Neural crest cell (in vitro differentiated cells): ENCODE measurements around the gene ANK3. TPM values are rescaled to one million over a fixed set of nuclear protein-coding genes. Genes with fewer than 3 reads are reported as not detected.

Experiments used
- DNase-seq: peaks from one replicate; pipeline ENCODE4 v3.0.0; 2021; ENCODE audit warnings: low read depth, mixed read lengths, low spot score
- H3K27ac Mint-ChIP-seq: one replicate; pipeline ENCODE4 v1.8.0; 2021; ENCODE audit warnings: mild to moderate bottlenecking, mixed read lengths; ENCODE audit not compliant: unreplicated experiment
- H3K27me3 Mint-ChIP-seq: 2 replicates; pipeline ENCODE4 v1.8.0; 2021; ENCODE audit warnings: low read depth, mild to moderate bottlenecking, mixed read lengths
- H3K36me3 Mint-ChIP-seq: 2 replicates; pipeline ENCODE4 v1.8.0; 2021; ENCODE audit warnings: low read depth, mild to moderate bottlenecking, mixed read lengths
- H3K4me1 Mint-ChIP-seq: 2 replicates; pipeline ENCODE4 v1.8.0; 2021; ENCODE audit warnings: mixed read lengths
- H3K4me3 Mint-ChIP-seq: one replicate; pipeline ENCODE4 v1.8.0; 2021; ENCODE audit warnings: mild to moderate bottlenecking, mixed read lengths
- H3K9me3 Mint-ChIP-seq: 2 replicates; pipeline ENCODE4 v1.8.0; 2021; ENCODE audit warnings: mixed read lengths
- total RNA-seq: library from RNA; stranded (reverse); gene quantifications from 2 replicates; pipeline ENCODE4 v1.2.1, GENCODE V29; 2021
- TF ChIP-seq, protein P1 (sequence below): fragments of 200-600 bp; sonication (generic); conservative IDR thresholded peaks from 2 replicates; pipeline ENCODE4 v1.5.0; 2021; ENCODE audit warnings: antibody characterized with exemption, mild to moderate bottlenecking

Gene ANK3
- total RNA-seq, 1 donor from 2014 or later, result 45.2 TPM

- TF ChIP-seq, protein P1, sequence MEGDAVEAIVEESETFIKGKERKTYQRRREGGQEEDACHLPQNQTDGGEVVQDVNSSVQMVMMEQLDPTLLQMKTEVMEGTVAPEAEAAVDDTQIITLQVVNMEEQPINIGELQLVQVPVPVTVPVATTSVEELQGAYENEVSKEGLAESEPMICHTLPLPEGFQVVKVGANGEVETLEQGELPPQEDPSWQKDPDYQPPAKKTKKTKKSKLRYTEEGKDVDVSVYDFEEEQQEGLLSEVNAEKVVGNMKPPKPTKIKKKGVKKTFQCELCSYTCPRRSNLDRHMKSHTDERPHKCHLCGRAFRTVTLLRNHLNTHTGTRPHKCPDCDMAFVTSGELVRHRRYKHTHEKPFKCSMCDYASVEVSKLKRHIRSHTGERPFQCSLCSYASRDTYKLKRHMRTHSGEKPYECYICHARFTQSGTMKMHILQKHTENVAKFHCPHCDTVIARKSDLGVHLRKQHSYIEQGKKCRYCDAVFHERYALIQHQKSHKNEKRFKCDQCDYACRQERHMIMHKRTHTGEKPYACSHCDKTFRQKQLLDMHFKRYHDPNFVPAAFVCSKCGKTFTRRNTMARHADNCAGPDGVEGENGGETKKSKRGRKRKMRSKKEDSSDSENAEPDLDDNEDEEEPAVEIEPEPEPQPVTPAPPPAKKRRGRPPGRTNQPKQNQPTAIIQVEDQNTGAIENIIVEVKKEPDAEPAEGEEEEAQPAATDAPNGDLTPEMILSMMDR, result no peak
- no peak overlapping the region for H3K4me3 Mint-ChIP-seq
- no peaks in the 10 kb centered on the region for H3K4me1 Mint-ChIP-seq
- H3K9me3 Mint-ChIP-seq, result no peaks in the 10 kb centered on the region
- DNase-seq, result no peak
- H3K36me3 Mint-ChIP-seq, result no peaks in the 10 kb centered on the region
- no peak overlapping the region for H3K27ac Mint-ChIP-seq
- H3K27me3 Mint-ChIP-seq, result no peaks in the 10 kb centered on the region
Measured at GRCh38 chr10:60023155-60023877, 366.4 kb downstream of the ANK3 start.

- TF ChIP-seq, protein P1, result no peak
- Mint-ChIP-seq H3K4me1 (no peaks in the 10 kb centered on the region), H3K4me3 (no peak overlapping the region), H3K27me3 (no peaks in the 10 kb centered on the region), H3K36me3 (no peaks in the 10 kb centered on the region), H3K27ac (no peak overlapping the region), H3K9me3 (no peaks in the 10 kb centered on the region)
- no peak for DNase-seq
Measured at GRCh38 chr10:60021361-60021760, 368.3 kb downstream of the ANK3 start.

- H3K9me3 Mint-ChIP-seq, result peaks cover 2% of the 10 kb centered on the region
- no peaks in the 10 kb centered on the region for H3K27me3 Mint-ChIP-seq
- TF ChIP-seq, protein P1, result no peak
- H3K27ac Mint-ChIP-seq, result no peak overlapping the region
- H3K36me3 Mint-ChIP-seq, result no peaks in the 10 kb centered on the region
- no peaks in the 10 kb centered on the region for H3K4me1 Mint-ChIP-seq
- H3K4me3 Mint-ChIP-seq, result no peak overlapping the region
- DNase-seq, result no peak
Measured at GRCh38 chr10:60016794-60017193, 372.9 kb downstream of the ANK3 start.

DNA sequence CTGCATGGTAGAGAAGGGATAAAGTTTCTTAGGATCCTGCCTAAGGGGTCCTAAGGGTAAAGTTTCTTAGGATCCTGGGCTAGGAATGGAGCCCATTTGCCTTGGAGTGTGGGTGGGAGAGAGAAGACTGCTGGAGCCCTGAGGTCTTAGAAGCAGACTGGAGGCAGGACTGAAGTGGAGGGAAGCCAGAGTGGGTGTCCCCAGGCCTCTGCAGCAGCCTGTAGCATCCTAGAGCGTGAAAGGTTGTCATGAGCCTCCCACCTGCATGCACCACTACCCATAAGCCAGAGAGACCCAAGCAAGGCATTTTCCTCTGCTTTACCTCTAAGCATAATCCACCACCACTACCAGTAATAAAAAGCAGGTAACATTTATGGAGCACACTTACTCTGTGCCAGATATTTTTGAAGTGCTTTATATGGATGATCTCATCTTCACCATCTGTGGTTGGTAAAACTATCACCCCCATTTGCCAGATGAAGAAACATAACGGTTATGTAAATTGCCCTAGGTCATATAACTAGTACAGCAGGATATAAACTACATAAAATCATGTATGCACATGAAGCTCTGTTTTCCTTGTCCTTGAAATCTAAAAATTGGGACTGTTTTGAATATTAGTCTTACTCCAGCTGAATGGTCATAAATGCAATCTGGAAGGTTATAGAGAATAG, 379.8 kb downstream of the ANK3 start:
- DNase-seq, result no peak
- Mint-ChIP-seq H3K36me3 (no peaks in the 10 kb centered on the region), H3K9me3 (peaks cover 2% of the 10 kb centered on the region), H3K4me3 (no peak overlapping the region), H3K4me1 (no peaks in the 10 kb centered on the region), H3K27me3 (no peaks in the 10 kb centered on the region), H3K27ac (no peak overlapping the region)
- TF ChIP-seq, protein P1, result no peak

DNA sequence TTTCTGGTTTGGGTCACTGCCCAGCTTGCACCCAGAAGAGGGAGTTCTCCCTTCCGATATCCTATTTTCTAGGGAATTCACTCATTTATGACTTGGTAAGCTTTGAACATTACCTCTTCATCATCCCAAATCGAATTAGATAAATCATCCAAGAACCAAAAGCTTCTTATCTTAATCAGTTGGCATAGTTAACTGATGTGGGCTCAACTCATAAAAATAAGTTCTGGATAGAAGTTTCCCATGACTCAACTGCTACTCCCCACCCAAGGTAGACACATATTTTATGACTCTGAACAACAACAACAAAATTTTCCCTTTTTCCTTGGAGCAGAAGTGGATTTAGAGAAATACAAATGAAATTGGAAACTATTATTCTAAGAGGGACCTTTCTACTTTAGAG, 380.4 kb downstream of the ANK3 start:
- H3K4me3 Mint-ChIP-seq, result no peak overlapping the region
- DNase-seq, result no peak
- peaks cover 2% of the 10 kb centered on the region for H3K9me3 Mint-ChIP-seq
- no peaks in the 10 kb centered on the region for H3K36me3 Mint-ChIP-seq
- no peak overlapping the region for H3K27ac Mint-ChIP-seq
- no peaks in the 10 kb centered on the region for H3K4me1 Mint-ChIP-seq
- no peaks in the 10 kb centered on the region for H3K27me3 Mint-ChIP-seq
- TF ChIP-seq, protein P1, result no peak
